ENCODE measurements around the gene AUTS2.

The AUTS2 gene

DNA sequence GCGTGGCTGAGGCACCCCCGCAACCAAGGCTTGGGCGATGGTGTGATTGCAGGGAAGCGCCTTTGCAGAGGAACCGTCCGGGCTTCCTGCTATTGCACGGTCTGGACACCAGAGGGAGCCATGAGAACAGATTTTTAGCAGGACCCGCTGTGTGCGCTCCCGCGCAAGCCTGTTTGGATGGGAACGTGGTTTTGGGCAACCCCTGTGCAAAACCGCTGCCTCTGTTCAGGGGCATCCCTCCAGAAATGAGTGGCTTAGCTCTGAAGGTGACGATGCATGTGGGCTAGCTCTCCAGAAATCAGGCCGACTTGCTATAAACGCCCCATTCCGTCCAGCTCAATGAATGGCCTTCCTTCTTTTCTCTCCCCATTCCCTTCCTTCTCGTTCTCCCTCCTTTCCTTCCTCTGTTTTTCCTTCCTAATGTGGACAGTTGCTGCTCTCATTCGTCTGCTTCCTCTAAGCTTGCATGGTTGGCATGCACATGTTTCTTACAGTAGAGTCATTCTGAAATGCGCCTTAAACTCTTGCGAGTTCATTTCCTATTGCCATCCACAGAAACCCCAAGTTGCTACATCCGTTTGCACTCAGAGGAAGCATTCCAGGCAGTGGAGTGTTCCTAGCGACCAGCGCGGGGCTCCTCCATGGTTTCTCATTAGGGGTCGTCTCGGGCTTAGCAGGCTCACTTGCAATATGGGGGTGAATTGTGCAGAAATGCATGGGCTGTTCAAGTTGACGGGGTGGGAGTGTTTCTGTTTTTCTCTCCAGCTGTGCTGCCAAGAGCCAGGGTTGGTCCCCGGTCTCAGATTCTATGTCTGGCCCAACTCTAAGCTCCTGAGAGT, 1231.2 kb downstream of the AUTS2 start:
- H3K4me1 ChIP-seq (ENCODE audit: control insufficient read depth in 1 of 2, insufficient read depth in 1 of 2, low read depth in 1 of 2, low read length in 1 of 2): peaks cover 9% of the 10 kb centered on the region in 2 experiments
- no peaks in the 10 kb centered on the region for H3K36me3 ChIP-seq
- peaks cover 16% of the 10 kb centered on the region for H3K27me3 ChIP-seq
- H3K27ac ChIP-seq: no peak overlapping the region
- TF ChIP-seq, protein P1, sequence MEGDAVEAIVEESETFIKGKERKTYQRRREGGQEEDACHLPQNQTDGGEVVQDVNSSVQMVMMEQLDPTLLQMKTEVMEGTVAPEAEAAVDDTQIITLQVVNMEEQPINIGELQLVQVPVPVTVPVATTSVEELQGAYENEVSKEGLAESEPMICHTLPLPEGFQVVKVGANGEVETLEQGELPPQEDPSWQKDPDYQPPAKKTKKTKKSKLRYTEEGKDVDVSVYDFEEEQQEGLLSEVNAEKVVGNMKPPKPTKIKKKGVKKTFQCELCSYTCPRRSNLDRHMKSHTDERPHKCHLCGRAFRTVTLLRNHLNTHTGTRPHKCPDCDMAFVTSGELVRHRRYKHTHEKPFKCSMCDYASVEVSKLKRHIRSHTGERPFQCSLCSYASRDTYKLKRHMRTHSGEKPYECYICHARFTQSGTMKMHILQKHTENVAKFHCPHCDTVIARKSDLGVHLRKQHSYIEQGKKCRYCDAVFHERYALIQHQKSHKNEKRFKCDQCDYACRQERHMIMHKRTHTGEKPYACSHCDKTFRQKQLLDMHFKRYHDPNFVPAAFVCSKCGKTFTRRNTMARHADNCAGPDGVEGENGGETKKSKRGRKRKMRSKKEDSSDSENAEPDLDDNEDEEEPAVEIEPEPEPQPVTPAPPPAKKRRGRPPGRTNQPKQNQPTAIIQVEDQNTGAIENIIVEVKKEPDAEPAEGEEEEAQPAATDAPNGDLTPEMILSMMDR (IDR thresholded peaks at IDR 0.05): peak; percentile 52
- H3K4me3 ChIP-seq (ENCODE audit: low read depth in 1 of 2, low read length in 1 of 2): no peak overlapping the region
- H3K9me3 ChIP-seq: no peaks in the 10 kb centered on the region

DNA sequence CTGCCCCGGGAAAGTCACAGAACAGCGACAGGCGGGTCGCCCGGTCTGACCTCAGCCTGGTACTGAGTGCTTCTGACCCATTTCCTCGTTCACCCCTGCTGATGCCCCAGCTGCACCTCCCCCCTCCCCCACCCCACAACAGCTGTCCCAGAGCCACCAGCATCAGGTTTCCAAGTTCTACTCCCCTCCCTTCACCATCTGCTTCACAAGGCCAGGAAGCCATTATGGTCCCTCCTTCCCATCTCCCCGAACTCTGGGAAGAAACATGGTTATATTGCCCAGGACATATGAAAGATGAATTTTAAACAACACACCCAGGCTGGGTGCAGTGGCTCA, 1231.8 kb downstream of the AUTS2 start:
- H3K27ac ChIP-seq: no peak overlapping the region
- TF ChIP-seq, protein P1 (IDR thresholded peaks at IDR 0.05): no peak
- H3K36me3 ChIP-seq: no peaks in the 10 kb centered on the region

DNA sequence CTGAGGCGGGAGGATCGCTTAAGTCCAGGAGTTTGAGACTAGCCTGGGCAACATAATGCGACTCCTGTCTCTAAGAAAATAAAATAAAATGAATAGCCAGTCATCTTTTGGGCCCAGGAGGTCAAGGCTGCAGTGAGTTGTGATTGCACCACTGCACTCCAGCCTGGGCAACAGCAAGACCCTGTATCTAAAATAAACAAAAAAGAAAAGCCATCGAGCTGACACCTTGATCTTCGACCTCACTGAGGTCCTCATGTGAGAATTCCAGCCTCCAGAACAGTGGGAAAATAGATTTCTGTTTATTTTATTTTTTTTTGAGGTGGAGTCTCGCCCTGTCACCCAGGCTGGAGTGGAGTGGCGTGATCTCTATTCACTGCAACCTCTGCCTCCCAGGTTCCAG, 1232.2 kb downstream of the AUTS2 start:
- TF ChIP-seq, protein P1 (IDR thresholded peaks at IDR 0.05): no peak
- Histone ChIP-seq H3K27ac (no peak overlapping the region), H3K9me3 (no peaks in the 10 kb centered on the region), H3K36me3 (no peaks in the 10 kb centered on the region), H3K27me3 (peaks cover 16% of the 10 kb centered on the region), H3K4me3 (ENCODE audit: low read depth in 1 of 2, low read length in 1 of 2) (no peak overlapping the region), H3K4me1 (ENCODE audit: control insufficient read depth in 1 of 2, insufficient read depth in 1 of 2, low read depth in 1 of 2, low read length in 1 of 2) (peaks cover 9% of the 10 kb centered on the region in 2 experiments)

More for the DNA sequence above, 1231.8 kb downstream of the AUTS2 start:
- H3K4me3 ChIP-seq (ENCODE audit: low read depth in 1 of 2, low read length in 1 of 2): no peak overlapping the region
- no peaks in the 10 kb centered on the region for H3K9me3 ChIP-seq
- peaks cover 16% of the 10 kb centered on the region for H3K27me3 ChIP-seq
- H3K4me1 ChIP-seq (ENCODE audit: control insufficient read depth in 1 of 2, insufficient read depth in 1 of 2, low read depth in 1 of 2, low read length in 1 of 2): peaks cover 9% of the 10 kb centered on the region in 2 experiments

DNA sequence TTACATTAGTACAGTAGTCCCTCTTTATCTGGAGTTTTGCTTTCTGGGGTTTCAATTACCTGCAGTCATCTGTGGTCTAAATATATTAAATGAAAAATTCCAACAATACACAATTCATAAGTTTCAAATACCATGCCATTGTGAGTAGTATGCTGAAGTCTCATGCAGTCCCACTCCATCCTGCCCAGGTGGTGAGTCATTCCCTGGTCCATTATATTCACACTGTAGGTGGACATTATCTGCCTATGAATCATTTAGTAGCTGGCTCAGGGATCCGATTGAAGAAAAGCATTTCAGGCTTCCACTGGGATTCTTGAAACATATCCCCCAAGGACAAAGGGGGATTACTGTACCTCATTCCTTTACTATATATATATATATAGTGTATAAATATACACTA, 1235.5 kb downstream of the AUTS2 start:
- Histone ChIP-seq H3K27me3 (peaks cover 16% of the 10 kb centered on the region), H3K27ac (no peak overlapping the region), H3K4me3 (ENCODE audit: low read depth in 1 of 2, low read length in 1 of 2) (no peak overlapping the region), H3K4me1 (ENCODE audit: control insufficient read depth in 1 of 2, insufficient read depth in 1 of 2, low read depth in 1 of 2, low read length in 1 of 2) (peaks cover 9% of the 10 kb centered on the region in 2 experiments), H3K9me3 (no peaks in the 10 kb centered on the region), H3K36me3 (no peaks in the 10 kb centered on the region)
- TF ChIP-seq, protein P1 (IDR thresholded peaks at IDR 0.05): no peak

DNA sequence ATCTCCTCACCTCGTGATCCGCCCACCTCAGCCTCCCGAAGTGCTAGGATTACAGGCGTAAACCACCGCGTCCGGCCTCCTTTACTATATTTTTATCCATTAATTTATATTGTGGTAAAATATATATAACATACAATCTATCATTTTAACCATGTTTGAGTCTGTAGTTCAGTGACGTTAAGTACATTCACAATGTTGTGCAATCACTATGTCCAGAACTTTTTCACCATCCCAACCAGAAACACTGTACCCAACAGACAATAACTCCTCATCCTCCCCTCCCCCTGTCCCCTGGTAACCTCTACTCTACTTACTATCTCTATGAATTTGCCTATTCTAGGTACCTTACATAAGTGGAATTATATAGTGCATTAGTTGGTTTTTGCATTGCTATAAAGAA, 1236.1 kb downstream of the AUTS2 start:
- H3K36me3 ChIP-seq: no peaks in the 10 kb centered on the region
- no peak overlapping the region for H3K4me3 ChIP-seq (ENCODE audit: low read depth in 1 of 2, low read length in 1 of 2)
- TF ChIP-seq, protein P1 (IDR thresholded peaks at IDR 0.05): no peak
- no peaks in the 10 kb centered on the region for H3K9me3 ChIP-seq
- peaks cover 13% of the 10 kb centered on the region for H3K27me3 ChIP-seq
- H3K27ac ChIP-seq: no peak overlapping the region
- H3K4me1 ChIP-seq (ENCODE audit: control insufficient read depth in 1 of 2, insufficient read depth in 1 of 2, low read depth in 1 of 2, low read length in 1 of 2): peaks cover 4 to 5% of the 10 kb centered on the region in 2 experiments

Measured in neutrophil (primary cell).